Left forelimb (tissue), 1 donor: Measurements from ENCODE around the gene TMEM184C.

Experiments used
- DNase-seq: peaks from one replicate; pipeline ENCODE4 v3.0.0-alpha.2; 2018; ENCODE audit warnings: low spot score

Gene TMEM184C

DNA sequence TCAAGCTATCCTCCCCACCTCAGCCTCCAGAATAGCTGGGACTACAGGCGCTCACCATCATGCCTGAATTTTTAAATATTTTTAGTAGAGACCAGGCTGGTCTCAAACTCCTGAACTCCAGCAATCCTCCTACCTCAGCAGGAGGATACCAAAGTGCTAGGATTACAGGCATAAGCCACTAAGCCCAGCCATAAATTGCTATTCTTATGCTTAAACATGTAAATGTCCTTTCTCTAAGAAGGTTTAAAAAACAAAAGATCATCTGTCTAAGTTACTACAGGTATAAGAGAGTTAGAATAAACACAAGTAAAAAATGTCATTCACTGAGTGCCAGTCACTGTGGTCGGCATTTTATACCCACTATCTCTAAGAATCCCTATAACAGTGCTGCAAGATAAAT lies 38.4 kb downstream of the TMEM184C start:
- no peak for DNase-seq

DNA sequence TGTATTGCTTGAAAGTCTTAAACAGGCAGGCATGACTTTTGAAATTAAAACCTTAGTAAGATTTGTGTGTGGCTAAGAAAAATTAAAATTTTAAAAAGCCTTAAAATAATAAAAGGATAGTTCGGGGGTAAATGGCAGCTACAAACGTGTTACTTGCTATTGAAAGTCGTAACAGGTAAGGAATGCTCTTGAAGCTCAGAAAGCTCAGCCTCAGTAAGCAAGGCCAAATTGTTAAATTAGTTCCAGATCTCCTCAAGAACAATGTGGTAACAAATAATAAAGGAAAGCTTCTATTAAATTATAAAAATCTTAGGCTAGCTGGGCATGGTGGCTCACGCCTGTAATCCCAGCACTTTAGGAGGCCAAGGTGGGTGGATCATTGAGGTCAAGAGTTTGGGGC lies 41.3 kb downstream of the TMEM184C start:
- DNase-seq: no peak

DNA sequence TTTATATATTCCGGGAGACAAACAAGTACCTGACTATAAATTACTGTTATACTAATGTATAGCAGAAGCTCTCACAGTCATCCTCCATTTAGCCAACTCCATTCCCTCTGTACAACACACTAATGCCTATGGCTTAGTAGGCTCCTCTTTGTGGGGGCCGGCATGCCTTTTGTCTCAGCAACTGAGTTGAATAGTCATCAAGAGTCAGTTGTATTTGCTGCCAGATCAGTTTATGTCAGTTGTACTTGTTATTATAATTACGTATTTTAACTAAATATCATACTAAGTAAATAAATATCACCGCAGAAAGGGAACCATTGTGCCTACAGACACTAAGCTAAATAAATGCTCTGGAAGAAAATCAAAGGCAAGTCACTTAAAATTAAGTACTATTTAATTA lies 56.9 kb downstream of the TMEM184C start:
- no peak for DNase-seq

DNA sequence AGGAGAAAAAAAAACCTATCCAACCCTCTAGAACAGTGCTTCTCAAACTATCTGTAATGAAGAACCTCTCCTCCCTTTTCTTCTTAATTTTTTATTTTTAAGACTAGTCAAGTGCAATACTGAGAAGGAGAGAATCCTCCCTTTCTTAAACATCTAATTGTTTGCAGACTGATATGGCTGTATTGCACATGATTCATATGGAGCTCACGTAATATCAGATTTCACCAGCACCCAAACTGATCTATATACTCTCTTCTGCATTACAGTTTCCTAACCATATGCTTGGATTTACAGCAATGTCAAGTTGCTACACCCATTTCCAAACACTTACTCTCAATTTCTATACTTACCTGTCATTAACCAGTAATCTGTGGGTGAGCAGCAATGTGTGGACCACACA lies 57.3 kb downstream of the TMEM184C start:
- no peak for DNase-seq

DNA sequence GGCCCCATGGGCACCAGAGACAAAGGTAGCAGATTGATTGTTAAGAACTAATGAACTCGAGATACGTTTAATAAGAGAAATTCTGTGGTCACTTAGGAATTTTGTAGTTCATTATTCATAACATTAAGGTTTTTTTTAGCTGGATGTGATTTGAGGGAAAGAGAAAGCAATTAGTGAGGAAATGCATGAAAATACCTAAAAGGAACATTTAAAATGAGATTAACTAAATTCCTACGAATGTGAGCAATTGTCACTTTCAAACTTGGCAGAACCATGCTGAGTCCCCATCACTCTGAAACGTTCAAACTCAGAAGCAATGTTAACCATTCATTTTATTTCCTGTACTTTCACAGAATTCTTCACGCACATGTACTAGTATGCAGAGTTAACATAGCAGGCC lies 60.9 kb downstream of the TMEM184C start:
- no peak for DNase-seq

DNA sequence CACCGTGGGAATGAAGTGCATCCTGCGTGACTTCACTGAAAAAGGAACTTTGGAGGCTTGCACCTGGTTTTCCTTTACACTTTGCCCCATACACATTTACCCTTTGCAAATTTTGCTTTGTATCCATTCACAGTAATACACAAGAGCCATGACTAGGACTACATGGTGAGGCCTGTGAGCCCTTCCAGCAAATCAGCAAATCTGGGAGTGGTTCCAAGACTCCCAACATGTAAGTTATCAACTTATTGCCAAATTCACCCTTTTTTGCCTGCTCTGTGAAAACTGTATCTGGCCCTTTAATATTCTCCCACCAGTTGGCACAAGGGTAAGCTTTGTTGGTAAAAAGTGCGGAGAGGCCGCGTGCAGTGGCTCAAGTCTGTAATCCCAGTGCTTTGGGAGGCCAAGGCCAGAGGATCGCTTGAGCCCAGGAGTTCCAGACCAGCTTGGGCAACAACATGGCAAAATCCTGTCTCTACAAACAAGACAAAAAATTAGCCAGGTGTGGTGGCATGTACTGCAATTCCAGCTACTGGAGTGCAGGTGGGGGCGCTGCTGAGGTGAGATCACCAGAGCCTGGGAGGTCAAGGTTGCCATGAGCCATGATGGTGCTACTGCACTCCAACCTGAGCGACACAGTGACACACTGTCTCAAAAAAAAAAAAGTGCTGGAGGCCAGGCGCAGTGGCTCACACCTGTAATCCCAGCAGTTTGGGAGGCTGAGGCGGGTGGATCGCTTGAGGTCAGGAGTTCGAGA lies 61.8 kb downstream of the TMEM184C start:
- DNase-seq: no peak

DNA sequence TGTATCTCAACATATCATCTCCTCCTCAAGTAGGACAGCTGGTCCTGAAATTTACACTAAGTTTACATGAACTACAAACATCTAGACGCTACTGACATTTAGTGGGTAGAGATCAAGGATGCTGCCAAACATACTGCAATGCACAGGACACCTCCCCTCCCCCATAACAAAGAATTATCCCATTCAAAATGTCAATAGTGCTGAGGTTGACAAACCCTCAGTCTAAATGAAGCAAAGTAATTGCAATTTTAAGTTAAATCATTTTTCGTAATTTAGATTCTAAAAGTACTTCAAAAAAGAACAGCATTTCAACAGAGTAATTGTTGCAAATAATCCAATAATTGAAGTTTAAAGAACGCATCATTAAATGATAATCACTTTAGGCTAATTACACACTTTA lies 65.6 kb downstream of the TMEM184C start:
- DNase-seq: no peak

DNA sequence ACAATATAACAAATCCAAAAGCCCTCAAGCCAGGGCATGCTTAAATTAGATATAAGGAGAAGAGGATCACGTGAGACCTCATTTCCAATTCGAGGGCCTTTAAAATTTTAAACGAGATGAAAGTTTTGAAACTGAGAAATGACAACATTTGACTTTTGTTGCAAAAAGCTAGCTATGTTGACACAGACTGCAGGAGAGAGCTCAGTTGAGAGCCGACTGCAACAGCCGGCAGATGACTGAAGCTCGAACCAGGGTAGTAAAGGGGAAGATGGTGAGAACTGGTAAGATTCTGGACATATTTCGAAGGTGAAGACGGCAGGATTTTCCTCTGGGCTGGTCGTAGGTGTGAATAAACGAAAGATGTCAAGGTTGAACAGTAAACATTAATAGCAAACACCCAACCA lies 66.0 kb downstream of the TMEM184C start:
- no peak for DNase-seq

DNA sequence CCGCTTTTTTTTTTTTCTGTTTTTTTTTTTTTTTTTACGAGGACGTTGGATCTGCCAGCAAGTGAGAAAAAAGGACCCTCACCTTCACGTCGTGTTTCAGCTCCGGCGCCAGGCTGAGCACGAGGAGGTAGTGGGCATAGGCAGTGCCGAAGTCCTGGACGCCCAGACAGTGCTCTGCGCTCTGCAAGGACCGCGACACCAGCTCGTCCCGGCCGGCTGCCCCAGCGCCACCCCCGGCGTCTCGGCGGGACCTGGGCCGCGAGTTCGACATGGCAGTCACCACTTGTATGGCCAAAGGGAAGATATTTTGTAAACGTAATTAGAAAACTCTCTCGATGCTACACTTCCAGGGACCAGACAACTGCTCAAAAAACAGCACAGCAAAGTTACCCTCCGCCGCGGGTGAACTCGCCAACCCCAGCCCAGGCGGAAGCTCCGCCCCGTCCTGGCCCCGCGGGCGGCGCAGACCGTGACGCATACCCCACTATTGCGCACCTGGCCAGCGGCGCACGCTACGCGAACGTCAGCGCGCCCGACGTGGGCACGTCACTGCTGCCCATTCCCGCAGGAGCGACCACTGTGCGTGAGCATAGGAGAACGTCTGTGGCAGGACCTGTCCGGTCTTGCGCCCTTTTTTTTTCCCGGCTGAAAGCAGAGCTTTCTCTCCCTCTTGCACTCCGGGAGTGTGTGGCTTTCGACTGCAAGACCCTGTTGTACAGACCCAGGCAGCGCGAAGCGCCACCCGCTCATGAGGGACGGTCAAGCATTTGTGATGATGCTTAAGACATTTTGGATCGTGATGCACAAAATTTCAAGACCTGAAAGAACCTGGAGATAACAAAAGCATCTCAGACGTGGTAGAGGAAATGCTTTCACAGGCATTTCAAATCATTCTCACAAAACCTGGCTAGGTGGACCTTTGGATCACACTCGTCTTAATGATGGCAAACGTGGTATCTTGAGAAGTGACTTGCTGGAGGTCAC lies 66.8 kb downstream of the TMEM184C start, which contains the start of gene PRMT9:
Gene PRMT9, minus strand, starts transcription at position 447 of the 984 bp plus-strand sequence. Its CDS starts 176 bp downstream, at position 271.
- DNase-seq: peak; percentile 95

DNA sequence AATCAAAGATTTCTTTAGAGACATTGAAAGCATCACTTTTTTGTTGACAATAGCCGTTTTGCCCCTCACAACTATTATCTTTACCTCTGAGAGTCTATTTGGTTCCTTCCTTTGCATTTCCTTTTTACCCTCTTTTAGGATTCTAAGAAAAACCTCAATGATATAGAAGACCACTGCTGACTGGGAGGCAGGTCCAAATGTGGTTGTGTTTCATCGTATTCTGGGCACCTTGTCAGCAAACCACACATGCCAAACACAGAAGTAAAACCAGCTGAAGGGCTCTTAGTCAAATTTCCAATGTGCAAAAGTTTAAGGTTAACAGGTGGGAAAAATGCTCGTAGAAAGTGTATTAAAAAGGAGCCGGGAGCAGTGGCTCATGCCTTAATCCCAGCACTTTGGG lies 71.9 kb downstream of the TMEM184C start:
- no peak for DNase-seq

DNA sequence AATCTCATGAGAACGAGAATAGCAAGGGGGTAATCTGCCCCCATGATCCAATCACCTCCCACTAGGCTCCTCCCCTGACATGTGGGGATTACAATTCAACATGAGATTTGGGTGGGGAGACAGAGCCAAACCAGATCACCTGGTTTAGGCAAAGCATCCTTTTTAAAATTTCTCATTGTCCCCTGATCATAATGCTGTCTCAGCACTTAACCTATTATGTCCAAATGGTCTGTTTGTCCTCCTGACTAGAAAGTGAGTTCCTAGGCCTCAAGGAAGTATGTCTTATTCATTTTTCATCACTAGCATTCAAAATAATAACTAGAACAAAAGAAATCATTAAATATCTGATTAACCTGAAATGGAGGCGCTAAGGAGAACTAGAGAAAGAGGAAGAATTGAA lies 74.6 kb downstream of the TMEM184C start:
- no peak for DNase-seq

DNA sequence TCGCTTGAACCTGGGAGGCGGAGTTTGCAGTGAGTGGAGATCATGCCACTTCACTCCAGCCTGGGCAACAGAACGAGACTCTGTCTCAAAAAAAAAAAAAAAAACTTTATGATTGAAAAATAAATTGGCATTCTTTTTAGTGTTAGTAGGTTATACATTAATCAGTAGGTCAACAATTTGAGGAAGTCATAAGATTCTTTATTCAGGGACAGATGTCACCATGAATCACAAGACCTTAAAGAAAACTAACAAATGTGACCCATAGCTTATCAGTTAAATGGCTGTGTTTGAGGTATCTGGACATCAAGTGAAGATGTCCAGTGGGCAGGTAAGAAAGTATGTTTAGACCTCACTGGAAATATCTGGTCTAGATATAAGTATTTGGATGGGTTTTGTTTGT lies 76.0 kb downstream of the TMEM184C start:
- DNase-seq: no peak

DNA sequence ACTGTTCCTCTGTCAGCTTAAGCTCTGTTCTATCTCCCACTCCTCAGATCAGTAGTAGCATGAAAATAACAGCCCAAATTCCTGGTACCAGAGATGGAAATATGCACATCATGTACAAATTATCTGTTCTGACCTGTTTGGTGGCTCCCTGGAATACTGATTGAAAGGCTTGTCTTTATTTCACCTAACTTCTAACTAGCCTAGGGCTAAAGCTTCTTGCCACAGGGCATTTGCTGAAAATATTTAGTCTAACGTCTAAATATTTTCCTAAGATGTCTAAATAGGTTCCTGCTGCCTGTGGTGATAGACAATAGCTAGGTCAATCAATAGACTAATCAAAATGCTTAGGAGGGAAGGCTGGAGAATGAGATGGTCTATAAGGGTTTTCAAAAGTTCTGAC lies 79.7 kb downstream of the TMEM184C start:
- no peak for DNase-seq

DNA sequence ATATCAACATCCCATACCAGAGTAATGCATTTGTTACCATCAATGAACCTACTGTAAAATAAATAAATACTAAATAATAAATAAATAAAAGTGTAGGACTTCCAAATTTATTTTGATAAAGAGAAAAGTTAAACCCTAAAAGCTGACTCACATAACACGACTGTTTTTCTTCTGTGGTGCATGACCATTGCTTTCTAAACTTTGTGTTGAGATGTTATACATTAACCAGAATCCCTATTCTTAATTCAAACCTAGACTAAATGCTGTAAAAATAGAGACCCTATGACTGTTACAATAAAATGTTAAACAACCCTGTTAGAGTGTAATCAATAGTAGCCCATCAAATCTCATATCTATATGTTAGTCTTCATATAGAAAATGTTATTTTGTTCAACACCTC lies 87.6 kb downstream of the TMEM184C start:
- DNase-seq: no peak

DNA sequence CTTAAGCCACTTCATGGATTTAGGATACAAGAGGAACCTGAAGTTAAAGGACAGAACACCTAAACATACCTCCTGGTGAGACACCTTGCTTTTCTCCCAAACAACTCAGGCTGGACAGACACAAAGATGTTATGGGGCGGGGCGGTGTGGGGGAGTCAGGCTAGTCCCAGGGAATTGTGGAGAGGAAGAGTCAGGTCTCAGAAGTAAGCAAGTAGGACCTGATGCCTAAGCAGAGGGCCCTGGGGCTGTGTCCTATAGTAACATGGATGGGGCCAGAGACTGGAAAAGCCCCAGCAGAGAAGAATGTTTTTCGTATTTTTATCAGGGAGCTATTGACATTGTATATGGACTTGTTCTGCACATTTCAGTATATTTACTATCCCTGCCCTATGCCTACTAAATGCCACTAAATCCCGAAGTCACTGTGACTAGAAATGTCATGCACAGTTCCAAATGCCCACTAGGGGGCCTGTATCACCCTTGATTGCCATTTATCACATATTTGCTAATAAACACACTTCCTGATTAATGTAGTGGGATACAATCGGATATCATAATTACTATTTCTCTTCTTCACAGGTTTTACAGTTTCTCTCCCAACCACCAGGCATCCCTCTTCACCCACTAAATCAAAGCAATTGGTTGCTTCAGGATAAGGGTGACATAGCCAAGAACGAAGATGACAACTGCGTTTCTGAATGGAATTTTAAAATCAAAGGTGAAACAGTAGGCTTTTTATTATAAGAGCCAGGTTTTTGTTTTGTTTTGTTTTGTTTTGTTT lies 90.9 kb downstream of the TMEM184C start:
- DNase-seq: no peak

DNA sequence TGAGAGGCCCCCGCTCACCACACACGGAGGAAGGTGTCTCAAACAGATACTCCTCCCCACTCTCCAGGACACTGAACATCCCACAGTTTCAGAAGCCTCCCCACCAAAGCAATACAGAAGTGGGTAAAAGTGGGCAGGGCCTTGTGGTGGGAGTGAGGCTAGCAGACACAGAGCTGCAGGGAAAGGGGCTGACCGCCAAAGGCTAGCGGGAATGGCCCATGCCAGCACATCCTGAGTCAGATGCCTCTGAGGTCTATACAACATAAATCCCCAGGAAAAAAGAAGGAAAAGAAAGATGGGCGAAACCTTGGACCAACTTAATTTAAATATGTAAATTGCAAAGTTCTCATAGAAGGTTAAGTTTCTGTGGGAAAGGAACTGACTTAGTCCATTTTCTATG lies 92.8 kb downstream of the TMEM184C start:
- no peak for DNase-seq

DNA sequence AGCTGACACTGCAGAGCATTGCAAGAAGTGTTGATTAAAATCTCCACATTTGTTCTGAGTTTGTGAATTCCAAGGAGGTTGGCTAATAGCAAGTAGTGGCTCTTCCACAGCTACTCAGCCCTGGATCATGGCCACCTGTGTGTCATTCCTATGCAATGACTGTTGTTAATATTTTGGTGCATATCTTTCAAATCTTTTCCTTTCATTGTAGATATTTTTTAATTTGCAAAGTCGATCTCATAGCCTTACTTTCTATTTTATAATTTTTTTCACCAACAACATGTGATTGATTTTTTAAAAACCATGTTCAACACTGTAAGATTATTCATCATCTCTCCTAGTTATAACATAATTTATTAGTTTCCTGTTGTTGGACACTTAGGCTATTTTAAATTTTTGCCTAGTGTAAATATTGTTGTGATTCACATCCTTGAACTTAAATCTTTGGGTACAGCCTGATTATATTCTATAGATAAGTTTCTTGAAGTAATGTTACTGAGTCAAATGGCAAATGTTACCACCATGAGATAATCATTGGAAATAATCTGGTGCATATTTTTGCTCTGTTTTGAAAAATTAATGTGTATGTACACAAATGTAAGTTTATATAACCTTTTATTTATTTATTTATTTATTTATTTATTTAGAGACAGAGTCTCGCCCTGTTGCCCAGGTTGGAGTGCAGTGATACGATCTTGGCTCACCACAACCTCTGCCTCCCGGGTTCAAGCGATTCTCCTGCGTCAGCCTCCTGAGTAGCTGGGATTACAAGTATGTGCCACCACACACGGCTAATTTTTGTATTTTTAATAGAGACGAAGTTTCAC lies 97.6 kb downstream of the TMEM184C start:
- DNase-seq: no peak

DNA sequence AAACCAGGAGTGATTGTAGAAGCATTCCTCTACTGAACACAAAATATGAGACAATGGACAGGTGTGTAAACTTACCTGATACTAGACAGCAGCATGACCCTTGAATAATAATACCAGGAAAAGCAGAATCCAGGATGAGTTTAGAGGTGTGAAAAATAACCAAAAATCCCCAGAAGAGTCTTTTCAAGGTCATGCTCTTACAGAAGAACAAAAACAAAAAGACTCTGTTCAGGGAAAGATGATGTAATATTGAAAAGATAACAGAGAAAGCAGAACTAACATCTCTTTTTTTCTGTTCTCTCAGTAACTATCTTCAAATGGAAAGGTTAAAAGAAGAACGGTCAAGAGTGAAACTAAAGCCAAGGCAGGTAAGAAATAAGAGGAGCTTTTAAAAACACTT lies 100.7 kb downstream of the TMEM184C start:
- DNase-seq: no peak
